ENCODE data around the gene RGL3.

GRCh38 chr19:11465600-11465999 lies 46.5 kb upstream of the RGL3 start:
- no peak for TF ChIP-seq GATA2 (IDR thresholded peaks at IDR 0.05; ENCODE audit: low read depth, low read length)
- no peak for TF ChIP-seq GATA3 (IDR thresholded peaks at IDR 0.05; ENCODE audit: low read depth, low read length)

All from SH-SY5Y (cell line).